Ovary (tissue), 3 donors: Measurements from ENCODE around the gene CHRNE.

ENCODE experiments used
- CTCF ChIP-seq, 3 donors: fragments of 450-650 bp in 2 of 3; fragments of 200-600 bp in 1 of 3; IDR thresholded peaks; one replicate each; pipeline versions ENCODE4 v1.5.1 to v1.8.0; 2016 to 2022; ENCODE audit warnings: antibody characterized with exemption in 3 of 3, mild to moderate bottlenecking in 1 of 3
- EP300 ChIP-seq: sonication (generic); formaldehyde crosslinking; IDR thresholded peaks from one replicate; pipeline ENCODE4 v1.6.1; 2017; ENCODE audit warnings: antibody characterized with exemption
- POLR2A ChIP-seq: fragments of 450-650 bp; IDR thresholded peaks from one replicate; pipeline ENCODE4 v1.6.1; 2017; ENCODE audit warnings: antibody characterized with exemption, mild to moderate bottlenecking, moderate library complexity
- donor health status: DM: no; HTN: no; CAD: no.

- TF ChIP-seq CTCF (IDR thresholded peaks at IDR 0.05) (no peak), POLR2A (no peak), EP300 (no peak)
Observed at GRCh38 chr17:4898927-4899326, 4.0 kb downstream of the CHRNE start.
